Measurements from ENCODE around the gene ROBO1. TPM values are rescaled to one million over a fixed set of nuclear protein-coding genes. Genes with fewer than 3 reads are reported as not detected.

The ROBO1 gene
- total and polyA plus RNA-seq, 9 donors, result 26.2 to 77.2 (median 38.7) TPM

DNA sequence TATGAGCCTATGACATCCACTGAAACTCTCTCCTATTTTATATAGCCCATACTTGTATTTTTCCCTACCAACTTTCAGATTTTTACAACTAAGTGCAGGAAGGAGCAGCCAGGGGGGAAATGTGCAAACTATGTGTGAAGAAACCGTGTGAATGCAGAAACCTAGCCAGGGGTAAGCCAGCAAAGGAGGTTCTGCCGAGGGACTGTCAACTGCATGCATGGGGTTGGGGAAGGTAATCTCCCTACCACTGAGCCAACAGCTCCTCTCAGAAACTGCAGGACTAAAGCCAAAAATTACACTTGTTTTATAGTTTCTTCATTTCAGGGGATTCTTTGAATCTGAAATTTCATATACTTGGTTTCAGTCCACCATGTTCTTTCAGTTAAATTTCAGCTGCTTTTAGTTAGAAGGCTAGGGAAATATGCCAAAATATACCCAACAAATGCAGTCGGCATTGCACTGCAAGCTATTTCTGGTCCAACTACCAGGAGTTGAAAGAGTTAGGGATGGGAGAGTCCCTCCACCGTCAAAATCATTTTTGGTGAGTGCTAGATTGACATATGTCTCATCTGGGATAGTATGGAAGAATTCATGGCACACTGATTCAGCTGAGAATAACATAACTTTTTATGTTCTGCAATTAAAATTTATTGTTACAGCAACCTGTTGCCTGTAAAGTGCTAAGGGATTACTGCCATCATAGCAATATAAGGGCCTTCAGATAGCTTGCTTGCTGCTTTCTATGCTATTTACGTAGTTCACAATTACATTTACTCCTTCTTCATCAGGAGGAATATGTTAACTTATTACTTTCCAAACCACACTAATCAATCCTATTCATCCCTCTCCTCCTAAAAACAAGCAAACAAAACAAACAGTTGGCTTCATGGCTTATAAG lies 904.2 kb downstream of the ROBO1 start:
- no peak overlapping the region for H3K27ac ChIP-seq (ENCODE audit: low read length)
- H3K36me3 ChIP-seq (ENCODE audit: control insufficient read depth, insufficient read depth, low read length), result no peaks in the 10 kb centered on the region
- no peak overlapping the region for H3K4me3 ChIP-seq (ENCODE audit: low read length)
- peak; percentile 43 for DNase-seq
- no peaks in the 10 kb centered on the region for H3K9me3 ChIP-seq (replicated peaks; ENCODE audit: control insufficient read depth, low read depth, low read length)
- H3K27me3 ChIP-seq (ENCODE audit: control insufficient read depth, insufficient read depth, low read length), result no peaks in the 10 kb centered on the region
- WGBS (ENCODE audit: insufficient coverage), result 44% methylated on average over 2 of the region's 5 CpGs
- H3K4me1 ChIP-seq (ENCODE audit: control insufficient read depth, insufficient read depth, low read length), result no peaks in the 10 kb centered on the region

GRCh38 chr3:78861156-78861555 lies 906.6 kb downstream of the ROBO1 start:
- H3K9me3 ChIP-seq (replicated peaks; ENCODE audit: control insufficient read depth, low read depth, low read length), result no peaks in the 10 kb centered on the region
- no peak overlapping the region for H3K4me3 ChIP-seq (ENCODE audit: low read length)
- H3K27ac ChIP-seq (ENCODE audit: low read length), result no peak overlapping the region
- no peaks in the 10 kb centered on the region for H3K4me1 ChIP-seq (ENCODE audit: control insufficient read depth, insufficient read depth, low read length)
- 94% methylated on average over 4 of the region's 4 CpGs for WGBS (ENCODE audit: insufficient coverage)
- H3K27me3 ChIP-seq (ENCODE audit: control insufficient read depth, insufficient read depth, low read length), result no peaks in the 10 kb centered on the region
- no peak for DNase-seq
- H3K36me3 ChIP-seq (ENCODE audit: control insufficient read depth, insufficient read depth, low read length), result no peaks in the 10 kb centered on the region

- no peaks in the 10 kb centered on the region for H3K36me3 ChIP-seq (ENCODE audit: control insufficient read depth, insufficient read depth, low read length)
- H3K27ac ChIP-seq (ENCODE audit: low read length), result no peak overlapping the region
- H3K9me3 ChIP-seq (replicated peaks; ENCODE audit: control insufficient read depth, low read depth, low read length), result no peaks in the 10 kb centered on the region
- 78% methylated on average over 2 of the region's 4 CpGs for WGBS (ENCODE audit: insufficient coverage)
- DNase-seq, result no peak
- H3K4me3 ChIP-seq (ENCODE audit: low read length), result no peak overlapping the region
- no peaks in the 10 kb centered on the region for H3K27me3 ChIP-seq (ENCODE audit: control insufficient read depth, insufficient read depth, low read length)
- H3K4me1 ChIP-seq (ENCODE audit: control insufficient read depth, insufficient read depth, low read length), result no peaks in the 10 kb centered on the region
These were observed 907.2 kb downstream of the ROBO1 start for GRCh38 chr3:78860567-78860966.

DNA sequence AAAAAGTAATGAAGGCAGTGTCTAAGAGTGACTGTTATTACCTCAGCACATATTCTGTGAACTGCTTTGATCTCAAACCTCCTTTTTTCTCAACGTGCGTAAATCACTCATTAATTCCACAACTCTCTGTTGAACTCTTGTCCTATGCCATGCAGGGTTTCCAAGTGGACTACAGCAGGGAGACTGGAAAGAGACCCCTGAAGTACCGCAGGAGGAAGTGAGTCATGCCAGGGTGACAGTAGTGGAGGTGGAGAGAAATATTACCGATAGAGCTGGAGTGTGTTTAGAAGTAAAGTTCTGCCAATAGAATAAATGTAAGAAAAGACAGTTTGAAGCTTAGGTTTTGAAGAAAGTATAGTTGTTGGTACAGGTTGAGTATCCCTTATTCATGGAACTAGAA lies 908.9 kb downstream of the ROBO1 start:
- no peaks in the 10 kb centered on the region for H3K36me3 ChIP-seq (ENCODE audit: control insufficient read depth, insufficient read depth, low read length)
- DNase-seq, result no peak
- 35% methylated on average over 2 of the region's 4 CpGs for WGBS (ENCODE audit: insufficient coverage)

GRCh38 chr3:78858174-78858573 lies 909.6 kb downstream of the ROBO1 start:
- Histone ChIP-seq H3K27ac (ENCODE audit: low read length) (no peak overlapping the region), H3K4me1 (ENCODE audit: control insufficient read depth, insufficient read depth, low read length) (no peaks in the 10 kb centered on the region), H3K27me3 (ENCODE audit: control insufficient read depth, insufficient read depth, low read length) (no peaks in the 10 kb centered on the region), H3K4me3 (ENCODE audit: low read length) (no peak overlapping the region), H3K36me3 (ENCODE audit: control insufficient read depth, insufficient read depth, low read length) (no peaks in the 10 kb centered on the region), H3K9me3 (replicated peaks; ENCODE audit: control insufficient read depth, low read depth, low read length) (no peaks in the 10 kb centered on the region)
- no peak for DNase-seq
- WGBS (ENCODE audit: insufficient coverage), result no CpG with 5 or more reads among the region's 1 CpG

More for the DNA sequence above, 908.9 kb downstream of the ROBO1 start:
- Histone ChIP-seq H3K27me3 (ENCODE audit: control insufficient read depth, insufficient read depth, low read length) (no peaks in the 10 kb centered on the region), H3K4me3 (ENCODE audit: low read length) (no peak overlapping the region), H3K9me3 (replicated peaks; ENCODE audit: control insufficient read depth, low read depth, low read length) (no peaks in the 10 kb centered on the region), H3K4me1 (ENCODE audit: control insufficient read depth, insufficient read depth, low read length) (no peaks in the 10 kb centered on the region), H3K27ac (ENCODE audit: low read length) (no peak overlapping the region)

DNA sequence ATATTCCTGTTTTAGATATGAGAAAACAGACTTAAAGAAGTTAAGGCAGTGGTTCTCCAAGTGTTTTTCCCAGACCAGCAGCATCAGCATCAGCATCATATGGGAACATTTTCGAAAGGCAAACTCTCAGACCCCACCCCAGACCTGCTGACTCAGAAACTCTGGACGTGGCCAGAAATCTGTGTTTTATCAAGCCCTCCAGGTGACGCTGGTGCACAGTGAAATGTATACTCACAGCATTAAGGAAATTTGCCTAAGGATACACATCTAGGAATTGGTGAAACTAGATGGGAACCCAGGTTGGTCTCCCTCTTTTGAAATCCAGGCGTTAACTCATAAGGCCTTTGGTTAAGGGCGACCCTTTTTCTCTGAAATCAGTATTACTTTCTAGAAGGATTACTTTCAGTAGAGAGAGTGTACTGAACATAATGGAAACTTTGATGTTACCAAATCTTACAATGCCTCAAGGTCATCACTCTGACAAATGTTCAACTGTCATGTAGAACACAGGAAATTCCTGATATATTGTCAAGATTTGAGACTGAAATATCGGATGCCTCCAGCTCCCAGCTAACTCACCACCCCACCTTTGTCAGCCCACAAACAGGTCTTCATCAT lies 910.2 kb downstream of the ROBO1 start:
- Histone ChIP-seq H3K4me1 (ENCODE audit: control insufficient read depth, insufficient read depth, low read length) (no peaks in the 10 kb centered on the region), H3K36me3 (ENCODE audit: control insufficient read depth, insufficient read depth, low read length) (no peaks in the 10 kb centered on the region), H3K9me3 (replicated peaks; ENCODE audit: control insufficient read depth, low read depth, low read length) (no peaks in the 10 kb centered on the region), H3K27me3 (ENCODE audit: control insufficient read depth, insufficient read depth, low read length) (no peaks in the 10 kb centered on the region), H3K27ac (ENCODE audit: low read length) (no peak overlapping the region), H3K4me3 (ENCODE audit: low read length) (no peak overlapping the region)
- no CpG with 5 or more reads among the region's 6 CpGs for WGBS (ENCODE audit: insufficient coverage)
- peak; percentile 39 for DNase-seq

GRCh38 chr3:78856164-78856563 lies 911.6 kb downstream of the ROBO1 start:
- WGBS (ENCODE audit: insufficient coverage), result no CpG with 5 or more reads among the region's 2 CpGs
- no peak overlapping the region for H3K4me3 ChIP-seq (ENCODE audit: low read length)
- no peaks in the 10 kb centered on the region for H3K36me3 ChIP-seq (ENCODE audit: control insufficient read depth, insufficient read depth, low read length)
- no peaks in the 10 kb centered on the region for H3K4me1 ChIP-seq (ENCODE audit: control insufficient read depth, insufficient read depth, low read length)
- no peak overlapping the region for H3K27ac ChIP-seq (ENCODE audit: low read length)
- H3K27me3 ChIP-seq (ENCODE audit: control insufficient read depth, insufficient read depth, low read length), result no peaks in the 10 kb centered on the region
- no peak for DNase-seq
- no peaks in the 10 kb centered on the region for H3K9me3 ChIP-seq (replicated peaks; ENCODE audit: control insufficient read depth, low read depth, low read length)

DNA sequence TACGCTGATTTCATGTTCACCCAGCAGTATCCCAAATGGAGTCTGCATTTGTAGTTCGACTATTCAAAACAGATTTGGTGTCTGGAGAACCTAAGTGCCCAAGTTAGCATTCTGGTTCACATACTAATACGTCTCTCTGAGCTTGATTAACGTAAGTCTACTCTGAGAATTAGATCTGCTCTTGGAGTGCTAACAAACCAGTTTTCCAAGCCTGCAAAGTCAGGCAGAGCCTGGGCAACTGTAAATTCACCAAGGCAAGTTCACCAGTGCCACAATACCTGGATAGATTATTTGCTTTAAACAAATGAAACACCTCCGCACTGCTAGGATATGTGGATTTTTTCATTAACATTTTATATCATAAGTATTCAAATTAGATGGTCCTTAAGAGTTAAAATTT lies 912.6 kb downstream of the ROBO1 start:
- 78% methylated on average over 3 of the region's 5 CpGs for WGBS (ENCODE audit: insufficient coverage)
- Histone ChIP-seq H3K4me1 (ENCODE audit: control insufficient read depth, insufficient read depth, low read length) (no peaks in the 10 kb centered on the region), H3K27me3 (ENCODE audit: control insufficient read depth, insufficient read depth, low read length) (no peaks in the 10 kb centered on the region), H3K36me3 (ENCODE audit: control insufficient read depth, insufficient read depth, low read length) (no peaks in the 10 kb centered on the region), H3K4me3 (ENCODE audit: low read length) (no peak overlapping the region), H3K9me3 (replicated peaks; ENCODE audit: control insufficient read depth, low read depth, low read length) (no peaks in the 10 kb centered on the region), H3K27ac (ENCODE audit: low read length) (no peak overlapping the region)
- DNase-seq, result no peak

DNA sequence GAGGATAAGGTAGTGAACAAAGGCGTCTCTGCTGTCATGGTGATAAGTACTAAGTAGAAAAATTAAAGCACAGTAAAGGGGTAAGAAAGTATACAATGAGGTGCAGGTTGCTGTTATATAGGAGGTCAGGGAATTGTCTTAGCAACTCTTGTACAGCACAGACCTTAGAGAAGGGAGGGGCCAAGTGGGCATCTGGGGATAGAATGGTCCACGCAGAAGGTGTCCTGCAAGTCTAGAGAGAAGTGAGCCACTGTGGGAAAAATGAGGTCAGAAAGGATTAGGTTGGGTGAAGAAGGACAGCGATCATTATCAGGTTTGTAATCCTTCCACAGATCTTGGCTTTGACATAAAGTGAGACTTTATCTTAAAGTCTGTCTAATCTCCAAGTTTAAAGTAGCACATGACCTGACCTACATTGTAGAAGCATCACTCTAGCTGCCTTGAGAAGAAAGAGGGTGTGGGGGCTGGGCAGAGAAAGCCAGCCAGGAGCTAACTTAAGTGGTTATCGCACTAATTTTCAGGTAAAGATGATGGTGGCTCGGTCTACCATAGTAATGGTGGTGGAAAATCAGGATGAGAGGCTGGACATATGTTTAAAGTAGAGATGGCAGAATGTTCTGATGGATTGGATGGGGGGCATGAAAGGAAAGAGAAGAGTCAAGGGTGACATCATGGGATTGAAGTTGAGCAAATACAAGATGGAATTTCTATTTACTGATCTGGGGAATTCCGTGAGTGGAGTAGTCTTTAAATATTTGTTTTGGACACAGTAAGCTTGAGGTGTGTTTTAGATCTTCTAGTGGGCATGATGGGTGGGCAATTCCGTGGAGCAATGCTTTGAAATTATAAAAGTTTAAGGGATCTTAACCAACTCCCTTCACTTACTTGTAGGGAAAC lies 919.2 kb downstream of the ROBO1 start:
- Histone ChIP-seq H3K27ac (ENCODE audit: low read length) (no peak overlapping the region), H3K4me1 (ENCODE audit: control insufficient read depth, insufficient read depth, low read length) (no peaks in the 10 kb centered on the region), H3K4me3 (ENCODE audit: low read length) (no peak overlapping the region), H3K9me3 (replicated peaks; ENCODE audit: control insufficient read depth, low read depth, low read length) (no peaks in the 10 kb centered on the region), H3K36me3 (ENCODE audit: control insufficient read depth, insufficient read depth, low read length) (no peaks in the 10 kb centered on the region), H3K27me3 (ENCODE audit: control insufficient read depth, insufficient read depth, low read length) (no peaks in the 10 kb centered on the region)
- no peak for DNase-seq
- WGBS (ENCODE audit: insufficient coverage), result 86% methylated on average over 3 of the region's 7 CpGs

DNA sequence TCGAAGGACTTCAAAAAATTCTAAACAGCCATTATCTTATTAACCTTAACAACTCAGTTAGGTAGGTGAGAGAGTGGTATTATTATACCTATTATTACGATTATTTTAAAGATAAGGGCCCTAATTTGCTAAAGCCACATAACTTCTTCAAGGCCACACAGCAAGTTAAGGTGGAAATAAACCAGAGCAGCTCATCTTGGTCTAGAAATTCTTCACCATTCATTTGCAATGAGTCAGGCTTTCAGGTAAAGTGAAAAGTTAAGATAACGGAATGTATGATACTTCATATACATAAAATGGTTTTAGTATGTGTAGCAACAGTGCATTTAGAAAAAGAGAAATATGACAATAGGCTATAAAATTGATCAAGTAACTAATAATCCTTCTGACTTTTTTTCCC lies 920.2 kb downstream of the ROBO1 start:
- H3K36me3 ChIP-seq (ENCODE audit: control insufficient read depth, insufficient read depth, low read length), result no peaks in the 10 kb centered on the region
- no peak for DNase-seq
- no peaks in the 10 kb centered on the region for H3K9me3 ChIP-seq (replicated peaks; ENCODE audit: control insufficient read depth, low read depth, low read length)
- no peak overlapping the region for H3K27ac ChIP-seq (ENCODE audit: low read length)
- no CpG with 5 or more reads among the region's 3 CpGs for WGBS (ENCODE audit: insufficient coverage)
- H3K4me1 ChIP-seq (ENCODE audit: control insufficient read depth, insufficient read depth, low read length), result no peaks in the 10 kb centered on the region
- H3K27me3 ChIP-seq (ENCODE audit: control insufficient read depth, insufficient read depth, low read length), result no peaks in the 10 kb centered on the region
- H3K4me3 ChIP-seq (ENCODE audit: low read length), result no peak overlapping the region
